SK-N-SH (cell line): ENCODE data around the gene LYRM4. TPM values are rescaled to one million over a fixed set of nuclear protein-coding genes. Genes with fewer than 3 reads are reported as not detected.

ENCODE experiments used
- CTCF ChIA-PET: fragments of 300-600, 350-600 bp; formaldehyde crosslinking; extraction: SDS; loops from one replicate; lab custom pipeline; 2021; lab: Yijun Ruan, JAX
- POLR2A ChIA-PET: fragments of 350-600 bp; sonication (Branson Sonifier 250); formaldehyde crosslinking; extraction: SDS; loops from one replicate; lab custom pipeline; 2020; ENCODE audit warnings: antibody characterized with exemption, inconsistent platforms; lab: Yijun Ruan, JAX
- DNase-seq: peaks from one replicate; pipeline ENCODE4 v3.0.0; 2012
- H2AFZ ChIP-seq: fragments of 200-600 bp; sonication (generic); 2 replicates; pipeline ENCODE4 v1.8.1; 2016; ENCODE audit warnings: antibody characterized with exemption, mild to moderate bottlenecking, low read depth
- H3F3A ChIP-seq: fragments of 200-600 bp; sonication (generic); replicated peaks from 2 replicates; pipeline ENCODE3; 2016; ENCODE audit warnings: antibody characterized with exemption, mild to moderate bottlenecking; ENCODE audit not compliant: insufficient read depth
- H3K27ac ChIP-seq, 2 experiments: fragments of 200-500 bp in 1 of 2; fragments of 200-600 bp in 1 of 2; sonication (Bioruptor generic) in 1 of 2; sonication (generic), shearing (Covaris generic) in 1 of 2; 2 replicates each; pipeline versions ENCODE4 v1.5.1 to v1.6.1; 2014 to 2016; ENCODE audit warnings: low read depth in 2 of 2, inconsistent platforms in 1 of 2, low read length in 1 of 2, mild to moderate bottlenecking in 1 of 2, mixed read lengths in 1 of 2
- H3K27me3 ChIP-seq: fragments of 200-600 bp; sonication (generic), shearing (Covaris generic); 2 replicates; pipeline ENCODE4 v1.6.1; 2016; ENCODE audit warnings: mixed run types; ENCODE audit not compliant: insufficient read depth
- H3K36me3 ChIP-seq, 2 experiments: fragments of 200-500 bp in 1 of 2; fragments of 200-600 bp in 1 of 2; sonication (Bioruptor generic) in 1 of 2; sonication (generic) in 1 of 2; replicated peaks in 1 of 2; 2 replicates each; pipeline versions ENCODE3 to v1.5.1; 2014 to 2016; ENCODE audit warnings: low read length in 1 of 2, mild to moderate bottlenecking in 1 of 2; ENCODE audit not compliant: insufficient read depth in 2 of 2, control insufficient read depth in 1 of 2
- H3K4me1 ChIP-seq, 2 experiments: fragments of 200-500 bp in 1 of 2; fragments of 200-600 bp in 1 of 2; sonication (Bioruptor generic) in 1 of 2; sonication (generic), shearing (Covaris generic) in 1 of 2; 2 replicates each; pipeline versions ENCODE4 v1.5.1 to v1.6.1; 2014 to 2016; ENCODE audit warnings: low read depth in 1 of 2, low read length in 1 of 2, mixed run types in 1 of 2; ENCODE audit not compliant: insufficient read depth in 2 of 2, control insufficient read depth in 1 of 2
- H3K4me2 ChIP-seq: fragments of 200-600 bp; sonication (generic), shearing (Covaris generic); 2 replicates; pipeline ENCODE4 v1.6.1; 2017; ENCODE audit warnings: mixed run types
- H3K4me3 ChIP-seq, 2 experiments: fragments of 200-500 bp in 1 of 2; fragments of 200-600 bp in 1 of 2; sonication (Bioruptor generic) in 1 of 2; sonication (generic), shearing (Covaris generic) in 1 of 2; 2 replicates each; pipeline versions ENCODE4 v1.5.1 to v1.8.1; 2014 to 2016; ENCODE audit warnings: low read depth in 2 of 2, inconsistent platforms in 1 of 2, low read length in 1 of 2, mild to moderate bottlenecking in 1 of 2, mixed read lengths in 1 of 2, moderate library complexity in 1 of 2
- H3K79me2 ChIP-seq: fragments of 200-600 bp; sonication (generic); 2 replicates; pipeline ENCODE4 v1.8.1; 2017; ENCODE audit warnings: mild to moderate bottlenecking; ENCODE audit not compliant: insufficient read depth
- H3K9ac ChIP-seq: fragments of 200-600 bp; sonication (generic); 2 replicates; pipeline ENCODE4 v1.6.1; 2017; ENCODE audit warnings: mixed run types
- H3K9me2 ChIP-seq: fragments of 200-600 bp; sonication (generic); 2 replicates; pipeline ENCODE4 v1.6.1; 2017; ENCODE audit warnings: mixed run types
- H3K9me3 ChIP-seq: fragments of 200-600 bp; sonication (generic); 2 replicates; pipeline ENCODE4 v1.6.1; 2017; ENCODE audit warnings: mixed run types, mild to moderate bottlenecking, moderate library complexity
- H4K20me1 ChIP-seq: fragments of 200-600 bp; sonication (generic); 2 replicates; pipeline ENCODE4 v1.6.1; 2017; ENCODE audit warnings: mild to moderate bottlenecking, mixed run types; ENCODE audit not compliant: insufficient read depth
- CTCF ChIP-seq: fragments of 200-600 bp; sonication (generic); IDR thresholded peaks from 2 replicates; pipeline ENCODE4 v1.6.1; 2017; ENCODE audit warnings: antibody characterized with exemption, mild to moderate bottlenecking, moderate library complexity
- ELF1 ChIP-seq: IDR thresholded peaks from 2 replicates; pipeline ENCODE4 v1.4.0; 2012
- EZH2phosphoT487 ChIP-seq: fragments of 200-600 bp; sonication (generic); IDR thresholded peaks from 2 replicates; pipeline ENCODE4 v1.6.1; 2017; ENCODE audit warnings: low read depth, mixed run types, mild to moderate bottlenecking, antibody characterized with exemption, moderate library complexity, borderline replicate concordance
- FOXJ3 ChIP-seq: sonication (generic); formaldehyde crosslinking; IDR thresholded peaks from 2 replicates; pipeline ENCODE4 v1.5.1; 2020; ENCODE audit warnings: mild to moderate bottlenecking, missing genetic modification reagents
- FOXM1 ChIP-seq: IDR thresholded peaks from 2 replicates; pipeline ENCODE4 v1.4.0; 2012; ENCODE audit warnings: low read depth, mild to moderate bottlenecking
- MXI1 ChIP-seq: IDR thresholded peaks from 2 replicates; pipeline ENCODE4 v1.6.1; 2012; ENCODE audit warnings: mild to moderate bottlenecking, low read depth, low read length, improper control_type of control experiment
- NFIC ChIP-seq: IDR thresholded peaks from 2 replicates; pipeline ENCODE4 v1.4.0; 2012; ENCODE audit warnings: borderline replicate concordance
- NRF1 ChIP-seq: IDR thresholded peaks from 2 replicates; pipeline ENCODE4 v1.6.1; 2012; ENCODE audit warnings: low read depth, mild to moderate bottlenecking, low read length
- POLR2AphosphoS5 ChIP-seq: IDR thresholded peaks from 2 replicates; pipeline ENCODE4 v1.6.1; 2012; ENCODE audit warnings: low read depth, low read length
- RCOR1 ChIP-seq: fragments of 150-350 bp; IDR thresholded peaks from 2 replicates; pipeline ENCODE4 v1.6.1; 2017; ENCODE audit warnings: antibody characterized with exemption, low read length
- RXRA ChIP-seq: IDR thresholded peaks from 2 replicates; pipeline ENCODE4 v1.4.0; 2012; ENCODE audit warnings: low read depth, mild to moderate bottlenecking, borderline replicate concordance
- SIN3A ChIP-seq: IDR thresholded peaks from 2 replicates; pipeline ENCODE4 v1.6.1; 2012; ENCODE audit warnings: low read depth, mild to moderate bottlenecking, low read length, moderate library complexity, borderline replicate concordance
- TCF12 ChIP-seq: IDR thresholded peaks from 2 replicates; pipeline ENCODE4 v1.4.0; 2012
- YY1 ChIP-seq: IDR thresholded peaks from 2 replicates; pipeline ENCODE4 v1.4.0; 2012; ENCODE audit warnings: low read depth, mild to moderate bottlenecking
- WGBS: methylation state at CpG from one replicate; pipeline ENCODE4 v1.1.6; 2017; ENCODE audit warnings: low lambda C conversion rate; 5-methylcytosine and 5-hydroxymethylcytosine counted together
- polyA plus RNA-seq, 3 experiments: library from polyadenylated mRNA; depleted of rRNA; stranded (reverse); fragments of >200 nt; gene quantifications; 2 replicates each; pipeline ENCODE4 v1.2.3, GENCODE V29; 2012
- TF ChIP-seq, protein P1 (sequence below): IDR thresholded peaks from 2 replicates; pipeline ENCODE4 v1.4.0; 2012; ENCODE audit warnings: low read depth, borderline replicate concordance
- TF ChIP-seq, protein P2 (sequence below): IDR thresholded peaks from 2 replicates; pipeline ENCODE4 v1.6.1; 2012; ENCODE audit warnings: mild to moderate bottlenecking, low read depth, low read length, moderate library complexity
- TF ChIP-seq, protein P3 (sequence below): fragments of 150-350 bp; IDR thresholded peaks from 2 replicates; pipeline ENCODE4 v1.6.1; 2016; ENCODE audit warnings: mild to moderate bottlenecking, low read depth, low read length

The LYRM4 gene
- polyA plus RNA-seq, 1 of the 3 experiments (the other 2 are of a cell fraction): 37.2 TPM

- TF ChIP-seq, protein P1, sequence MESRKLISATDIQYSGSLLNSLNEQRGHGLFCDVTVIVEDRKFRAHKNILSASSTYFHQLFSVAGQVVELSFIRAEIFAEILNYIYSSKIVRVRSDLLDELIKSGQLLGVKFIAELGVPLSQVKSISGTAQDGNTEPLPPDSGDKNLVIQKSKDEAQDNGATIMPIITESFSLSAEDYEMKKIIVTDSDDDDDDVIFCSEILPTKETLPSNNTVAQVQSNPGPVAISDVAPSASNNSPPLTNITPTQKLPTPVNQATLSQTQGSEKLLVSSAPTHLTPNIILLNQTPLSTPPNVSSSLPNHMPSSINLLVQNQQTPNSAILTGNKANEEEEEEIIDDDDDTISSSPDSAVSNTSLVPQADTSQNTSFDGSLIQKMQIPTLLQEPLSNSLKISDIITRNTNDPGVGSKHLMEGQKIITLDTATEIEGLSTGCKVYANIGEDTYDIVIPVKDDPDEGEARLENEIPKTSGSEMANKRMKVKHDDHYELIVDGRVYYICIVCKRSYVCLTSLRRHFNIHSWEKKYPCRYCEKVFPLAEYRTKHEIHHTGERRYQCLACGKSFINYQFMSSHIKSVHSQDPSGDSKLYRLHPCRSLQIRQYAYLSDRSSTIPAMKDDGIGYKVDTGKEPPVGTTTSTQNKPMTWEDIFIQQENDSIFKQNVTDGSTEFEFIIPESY: no peak
- TF ChIP-seq MXI1: no peak
- TF ChIP-seq NRF1: no peak
- no peak for TF ChIP-seq FOXJ3 (CRISPR knock-in tag)
- no peak for TF ChIP-seq FOXM1
- TF ChIP-seq, all 33 proteins: peak for 0
Observed at GRCh38 chr6:5205035-5205507, 55.7 kb downstream of the LYRM4 start (continued).

- H3K36me3 ChIP-seq: no peaks in the 10 kb centered on the region
- H3K9me2 ChIP-seq: no peaks in the 10 kb centered on the region
- H4K20me1 ChIP-seq: no peaks in the 10 kb centered on the region
- ChIA-PET CTCF (interaction anchor here (1.2 to 2.6 kb wide), 2 partner anchors 17 to 61 kb away, joined by 3 to 15 read pairs; no protein-coding TSS in a partner anchor), POLR2A (no interaction called here)
- no peak overlapping the region for H3K4me3 ChIP-seq
- no peak overlapping the region for H3K9ac ChIP-seq
- TF ChIP-seq TCF12 (no peak), NFIC (no peak), YY1 (no peak), ELF1 (no peak), RCOR1 (no peak), FOXJ3 (CRISPR knock-in tag) (no peak), CTCF (no peak), EZH2phosphoT487 (no peak), RXRA (no peak), POLR2AphosphoS5 (no peak), MXI1 (no peak), SIN3A (no peak), FOXM1 (no peak)
- TF ChIP-seq, protein P2, sequence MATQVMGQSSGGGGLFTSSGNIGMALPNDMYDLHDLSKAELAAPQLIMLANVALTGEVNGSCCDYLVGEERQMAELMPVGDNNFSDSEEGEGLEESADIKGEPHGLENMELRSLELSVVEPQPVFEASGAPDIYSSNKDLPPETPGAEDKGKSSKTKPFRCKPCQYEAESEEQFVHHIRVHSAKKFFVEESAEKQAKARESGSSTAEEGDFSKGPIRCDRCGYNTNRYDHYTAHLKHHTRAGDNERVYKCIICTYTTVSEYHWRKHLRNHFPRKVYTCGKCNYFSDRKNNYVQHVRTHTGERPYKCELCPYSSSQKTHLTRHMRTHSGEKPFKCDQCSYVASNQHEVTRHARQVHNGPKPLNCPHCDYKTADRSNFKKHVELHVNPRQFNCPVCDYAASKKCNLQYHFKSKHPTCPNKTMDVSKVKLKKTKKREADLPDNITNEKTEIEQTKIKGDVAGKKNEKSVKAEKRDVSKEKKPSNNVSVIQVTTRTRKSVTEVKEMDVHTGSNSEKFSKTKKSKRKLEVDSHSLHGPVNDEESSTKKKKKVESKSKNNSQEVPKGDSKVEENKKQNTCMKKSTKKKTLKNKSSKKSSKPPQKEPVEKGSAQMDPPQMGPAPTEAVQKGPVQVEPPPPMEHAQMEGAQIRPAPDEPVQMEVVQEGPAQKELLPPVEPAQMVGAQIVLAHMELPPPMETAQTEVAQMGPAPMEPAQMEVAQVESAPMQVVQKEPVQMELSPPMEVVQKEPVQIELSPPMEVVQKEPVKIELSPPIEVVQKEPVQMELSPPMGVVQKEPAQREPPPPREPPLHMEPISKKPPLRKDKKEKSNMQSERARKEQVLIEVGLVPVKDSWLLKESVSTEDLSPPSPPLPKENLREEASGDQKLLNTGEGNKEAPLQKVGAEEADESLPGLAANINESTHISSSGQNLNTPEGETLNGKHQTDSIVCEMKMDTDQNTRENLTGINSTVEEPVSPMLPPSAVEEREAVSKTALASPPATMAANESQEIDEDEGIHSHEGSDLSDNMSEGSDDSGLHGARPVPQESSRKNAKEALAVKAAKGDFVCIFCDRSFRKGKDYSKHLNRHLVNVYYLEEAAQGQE: no peak
- TF ChIP-seq, protein P1: no peak
- TF ChIP-seq, protein P3, sequence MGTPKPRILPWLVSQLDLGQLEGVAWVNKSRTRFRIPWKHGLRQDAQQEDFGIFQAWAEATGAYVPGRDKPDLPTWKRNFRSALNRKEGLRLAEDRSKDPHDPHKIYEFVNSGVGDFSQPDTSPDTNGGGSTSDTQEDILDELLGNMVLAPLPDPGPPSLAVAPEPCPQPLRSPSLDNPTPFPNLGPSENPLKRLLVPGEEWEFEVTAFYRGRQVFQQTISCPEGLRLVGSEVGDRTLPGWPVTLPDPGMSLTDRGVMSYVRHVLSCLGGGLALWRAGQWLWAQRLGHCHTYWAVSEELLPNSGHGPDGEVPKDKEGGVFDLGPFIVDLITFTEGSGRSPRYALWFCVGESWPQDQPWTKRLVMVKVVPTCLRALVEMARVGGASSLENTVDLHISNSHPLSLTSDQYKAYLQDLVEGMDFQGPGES: no peak
- no peak overlapping the region for H2AFZ ChIP-seq
- H3F3A ChIP-seq: no peaks in the 10 kb centered on the region
- 91% methylated on average over 4 of the region's 4 CpGs for WGBS
- no peak for DNase-seq
- H3K4me1 ChIP-seq: peaks cover 9 to 21% of the 10 kb centered on the region in 2 experiments; a peak in 2 of 4 replicates
- no peak overlapping the region for H3K27ac ChIP-seq
- H3K79me2 ChIP-seq: no peaks in the 10 kb centered on the region
- H3K9me3 ChIP-seq: no peaks in the 10 kb centered on the region
- H3K4me2 ChIP-seq: no peak overlapping the region
- no peaks in the 10 kb centered on the region for H3K27me3 ChIP-seq
Observed at GRCh38 chr6:5204376-5204775, 56.4 kb downstream of the LYRM4 start.
